ENCODE data around the gene PDE8B.

DNA sequence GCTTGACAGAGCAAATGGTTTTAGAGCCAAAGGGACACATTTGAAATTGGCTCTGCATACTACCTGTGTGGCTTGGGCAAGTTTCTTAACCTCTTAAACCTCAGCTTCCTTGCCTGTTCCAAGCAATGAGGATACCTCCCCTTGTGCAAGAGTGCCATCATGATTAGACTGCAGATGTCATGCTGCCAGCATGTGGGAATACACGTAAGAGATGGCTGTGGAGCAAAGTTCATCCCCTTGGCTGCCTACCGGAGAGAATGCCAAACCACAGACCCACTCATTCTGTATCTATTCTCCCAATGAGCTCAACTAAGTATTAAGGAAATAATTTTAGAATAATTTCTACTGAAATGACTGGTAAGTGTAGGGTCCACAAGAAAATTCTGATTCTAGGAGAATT is 180.3 kb downstream of the PDE8B start:
- TF ChIP-seq, protein P1, sequence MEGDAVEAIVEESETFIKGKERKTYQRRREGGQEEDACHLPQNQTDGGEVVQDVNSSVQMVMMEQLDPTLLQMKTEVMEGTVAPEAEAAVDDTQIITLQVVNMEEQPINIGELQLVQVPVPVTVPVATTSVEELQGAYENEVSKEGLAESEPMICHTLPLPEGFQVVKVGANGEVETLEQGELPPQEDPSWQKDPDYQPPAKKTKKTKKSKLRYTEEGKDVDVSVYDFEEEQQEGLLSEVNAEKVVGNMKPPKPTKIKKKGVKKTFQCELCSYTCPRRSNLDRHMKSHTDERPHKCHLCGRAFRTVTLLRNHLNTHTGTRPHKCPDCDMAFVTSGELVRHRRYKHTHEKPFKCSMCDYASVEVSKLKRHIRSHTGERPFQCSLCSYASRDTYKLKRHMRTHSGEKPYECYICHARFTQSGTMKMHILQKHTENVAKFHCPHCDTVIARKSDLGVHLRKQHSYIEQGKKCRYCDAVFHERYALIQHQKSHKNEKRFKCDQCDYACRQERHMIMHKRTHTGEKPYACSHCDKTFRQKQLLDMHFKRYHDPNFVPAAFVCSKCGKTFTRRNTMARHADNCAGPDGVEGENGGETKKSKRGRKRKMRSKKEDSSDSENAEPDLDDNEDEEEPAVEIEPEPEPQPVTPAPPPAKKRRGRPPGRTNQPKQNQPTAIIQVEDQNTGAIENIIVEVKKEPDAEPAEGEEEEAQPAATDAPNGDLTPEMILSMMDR (IDR thresholded peaks at IDR 0.05), result no peak
- TF ChIP-seq POLR2A (IDR thresholded peaks at IDR 0.05) (no peak), EP300 (IDR thresholded peaks at IDR 0.05) (no peak)

Measured in ovary (tissue), 3 donors.